ENCODE results near the gene PLEKHG1.

The PLEKHG1 gene

DNA sequence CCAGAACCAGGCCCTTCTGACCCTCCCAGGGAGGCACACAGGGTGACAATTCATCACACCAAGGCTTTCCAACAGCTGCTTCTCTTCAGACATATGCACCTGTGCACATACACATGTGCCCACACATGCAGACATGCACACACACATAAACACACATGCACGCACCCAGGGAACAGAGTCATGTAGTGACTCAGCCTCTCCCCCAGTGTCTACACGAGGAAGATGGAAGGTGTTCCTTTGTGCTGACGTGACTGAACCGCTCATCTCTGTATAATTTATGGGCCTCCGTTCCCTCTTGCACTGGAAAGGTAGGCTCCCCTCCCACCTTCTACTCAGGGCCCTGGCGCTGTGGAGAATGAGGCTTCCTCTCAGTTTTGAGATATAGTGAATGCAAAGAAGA, 23.8 kb upstream of the PLEKHG1 start:
- WGBS (ENCODE audit: extremely low coverage, insufficient coverage, insufficient read length): no CpG with 5 or more reads among the region's 6 CpGs

GRCh38 chr6:150576651-150577226, 22.9 kb upstream of the PLEKHG1 start:
- Histone ChIP-seq H2AK5ac (ENCODE audit: low read length) (no peak overlapping the region), H3K14ac (ENCODE audit: low read length) (no peak overlapping the region), H3K27ac (ENCODE audit: low read depth, low read length) (no peak overlapping the region), H3K4me3 (ENCODE audit: low read depth, low read length) (no peak overlapping the region), H4K91ac (ENCODE audit: low read depth, low read length) (no peak overlapping the region), H2BK120ac (ENCODE audit: insufficient read depth, low read length, poor library complexity) (no peak overlapping the region), H3K4me2 (ENCODE audit: low read length) (no peak overlapping the region), H4K12ac (ENCODE audit: low read depth, low read length) (no peak overlapping the region), H4K8ac (ENCODE audit: low read depth, low read length) (no peak overlapping the region), H2BK12ac (ENCODE audit: low read length) (no peak overlapping the region), H3K79me1 (ENCODE audit: low read length) (no peaks in the 10 kb centered on the region), H3K18ac (ENCODE audit: low read length) (no peak overlapping the region), H3K9ac (ENCODE audit: low read length) (no peak overlapping the region), H3K4me1 (ENCODE audit: control insufficient read depth in 1 of 2, insufficient read depth in 2 of 2, low read length in 2 of 2) (peaks cover 3 to 6% of the 10 kb centered on the region in 2 experiments), H3K27me3 (ENCODE audit: insufficient read depth, low read length) (no peaks in the 10 kb centered on the region), H3K9me3 (ENCODE audit: insufficient read depth, low read depth, low read length) (no peaks in the 10 kb centered on the region), H2AFZ (ENCODE audit: insufficient read depth, low read length, poor library complexity) (no peak overlapping the region), H3K79me2 (ENCODE audit: control insufficient read depth, insufficient read depth, low read length, poor library complexity) (no peaks in the 10 kb centered on the region), H3K23ac (ENCODE audit: low read length) (no peak overlapping the region), H2BK5ac (ENCODE audit: low read depth, low read length, poor library complexity) (no peak overlapping the region), H3K4ac (ENCODE audit: low read depth, low read length) (no peak overlapping the region), H3K36me3 (ENCODE audit: control insufficient read depth in 1 of 2, insufficient read depth in 2 of 2, low read length in 2 of 2) (no peaks in the 10 kb centered on the region)
- WGBS (ENCODE audit: extremely low coverage, insufficient coverage, insufficient read length): no CpG with 5 or more reads among the region's 15 CpGs
- no peak for DNase-seq

More for the DNA sequence above, 23.8 kb upstream of the PLEKHG1 start:
- no peak overlapping the region for H4K91ac ChIP-seq (ENCODE audit: low read depth, low read length)
- no peak overlapping the region for H2AK5ac ChIP-seq (ENCODE audit: low read length)
- H3K9me3 ChIP-seq (ENCODE audit: insufficient read depth, low read depth, low read length): no peaks in the 10 kb centered on the region
- peaks cover 3 to 6% of the 10 kb centered on the region in 2 experiments for H3K4me1 ChIP-seq (ENCODE audit: control insufficient read depth in 1 of 2, insufficient read depth in 2 of 2, low read length in 2 of 2)
- H3K23ac ChIP-seq (ENCODE audit: low read length): no peak overlapping the region
- no peak overlapping the region for H2BK5ac ChIP-seq (ENCODE audit: low read depth, low read length, poor library complexity)
- H3K79me1 ChIP-seq (ENCODE audit: low read length): no peaks in the 10 kb centered on the region
- no peak overlapping the region for H3K4me3 ChIP-seq (ENCODE audit: low read depth, low read length)
- no peak overlapping the region for H3K9ac ChIP-seq (ENCODE audit: low read length)
- H3K18ac ChIP-seq (ENCODE audit: low read length): no peak overlapping the region
- H2BK12ac ChIP-seq (ENCODE audit: low read length): no peak overlapping the region
- no peaks in the 10 kb centered on the region for H3K27me3 ChIP-seq (ENCODE audit: insufficient read depth, low read length)
- H3K27ac ChIP-seq (ENCODE audit: low read depth, low read length): no peak overlapping the region
- no peaks in the 10 kb centered on the region for H3K36me3 ChIP-seq (ENCODE audit: control insufficient read depth in 1 of 2, insufficient read depth in 2 of 2, low read length in 2 of 2)
- H2AFZ ChIP-seq (ENCODE audit: insufficient read depth, low read length, poor library complexity): no peak overlapping the region
- DNase-seq: no peak
- H3K79me2 ChIP-seq (ENCODE audit: control insufficient read depth, insufficient read depth, low read length, poor library complexity): no peaks in the 10 kb centered on the region
- no peak overlapping the region for H3K4me2 ChIP-seq (ENCODE audit: low read length)
- no peak overlapping the region for H3K4ac ChIP-seq (ENCODE audit: low read depth, low read length)
- no peak overlapping the region for H2BK120ac ChIP-seq (ENCODE audit: insufficient read depth, low read length, poor library complexity)
- no peak overlapping the region for H4K12ac ChIP-seq (ENCODE audit: low read depth, low read length)
- H4K8ac ChIP-seq (ENCODE audit: low read depth, low read length): no peak overlapping the region
- no peak overlapping the region for H3K14ac ChIP-seq (ENCODE audit: low read length)

DNA sequence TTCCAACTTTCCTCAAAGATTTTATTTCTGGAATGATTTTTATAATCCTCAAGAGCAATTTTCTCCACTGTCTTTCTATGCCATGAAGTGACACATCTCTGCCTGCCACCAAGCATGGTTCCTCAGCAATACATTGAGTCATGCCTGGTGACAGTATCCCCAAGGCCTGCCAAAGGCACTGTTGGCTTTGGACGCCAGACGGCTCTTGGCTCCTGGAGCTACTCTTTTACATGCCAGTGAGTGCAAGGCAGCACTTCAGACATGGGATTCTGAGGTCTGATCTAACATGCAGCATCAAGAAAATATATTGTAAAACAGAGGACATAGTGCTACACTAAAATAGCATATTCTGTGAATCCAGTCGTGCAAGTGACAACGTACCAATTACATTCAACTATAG, 20.1 kb upstream of the PLEKHG1 start:
- H3K27ac ChIP-seq (ENCODE audit: low read depth, low read length): no peak overlapping the region
- H2AK5ac ChIP-seq (ENCODE audit: low read length): no peak overlapping the region
- H3K4me3 ChIP-seq (ENCODE audit: low read depth, low read length): no peak overlapping the region
- H2AFZ ChIP-seq (ENCODE audit: insufficient read depth, low read length, poor library complexity): no peak overlapping the region
- no peak overlapping the region for H3K23ac ChIP-seq (ENCODE audit: low read length)
- no peaks in the 10 kb centered on the region for H3K79me1 ChIP-seq (ENCODE audit: low read length)
- H3K4ac ChIP-seq (ENCODE audit: low read depth, low read length): no peak overlapping the region
- no peaks in the 10 kb centered on the region for H3K4me1 ChIP-seq (ENCODE audit: control insufficient read depth in 1 of 2, insufficient read depth in 2 of 2, low read length in 2 of 2)
- H2BK5ac ChIP-seq (ENCODE audit: low read depth, low read length, poor library complexity): no peak overlapping the region
- H3K27me3 ChIP-seq (ENCODE audit: insufficient read depth, low read length): no peaks in the 10 kb centered on the region
- no peaks in the 10 kb centered on the region for H3K36me3 ChIP-seq (ENCODE audit: control insufficient read depth in 1 of 2, insufficient read depth in 2 of 2, low read length in 2 of 2)
- no peak overlapping the region for H3K14ac ChIP-seq (ENCODE audit: low read length)
- no peak overlapping the region for H3K18ac ChIP-seq (ENCODE audit: low read length)
- no peak overlapping the region for H3K9ac ChIP-seq (ENCODE audit: low read length)
- no peak overlapping the region for H4K12ac ChIP-seq (ENCODE audit: low read depth, low read length)
- H4K8ac ChIP-seq (ENCODE audit: low read depth, low read length): no peak overlapping the region
- H3K9me3 ChIP-seq (ENCODE audit: insufficient read depth, low read depth, low read length): no peaks in the 10 kb centered on the region
- no peak overlapping the region for H3K4me2 ChIP-seq (ENCODE audit: low read length)
- no peaks in the 10 kb centered on the region for H3K79me2 ChIP-seq (ENCODE audit: control insufficient read depth, insufficient read depth, low read length, poor library complexity)
- no CpG with 5 or more reads among the region's 4 CpGs for WGBS (ENCODE audit: extremely low coverage, insufficient coverage, insufficient read length)
- H4K91ac ChIP-seq (ENCODE audit: low read depth, low read length): no peak overlapping the region
- H2BK12ac ChIP-seq (ENCODE audit: low read length): no peak overlapping the region
- no peak for DNase-seq
- H2BK120ac ChIP-seq (ENCODE audit: insufficient read depth, low read length, poor library complexity): no peak overlapping the region

DNA sequence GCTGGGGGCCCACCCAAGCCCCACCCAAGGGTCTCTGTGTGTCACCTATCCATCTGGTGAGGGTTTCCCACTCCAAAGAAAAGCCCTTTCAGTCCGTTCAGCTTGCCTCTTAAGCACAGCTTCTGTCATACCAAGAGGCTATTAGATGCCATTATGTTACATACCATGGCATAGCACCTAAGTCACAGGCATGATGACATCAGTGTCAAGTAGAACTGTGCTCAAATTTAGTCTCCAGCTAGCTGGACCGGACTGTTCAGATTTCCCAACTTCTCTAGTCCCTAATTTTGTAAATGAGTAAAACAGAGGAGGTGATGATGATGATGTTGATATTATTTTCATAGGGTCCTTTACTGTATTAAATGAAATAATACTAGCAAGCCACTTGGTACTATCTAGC, 19.2 kb upstream of the PLEKHG1 start:
- no peak overlapping the region for H3K9ac ChIP-seq (ENCODE audit: low read length)

More for the DNA sequence above, 19.2 kb upstream of the PLEKHG1 start:
- H3K4me2 ChIP-seq (ENCODE audit: low read length): no peak overlapping the region
- no peak overlapping the region for H4K8ac ChIP-seq (ENCODE audit: low read depth, low read length)
- no peak overlapping the region for H4K12ac ChIP-seq (ENCODE audit: low read depth, low read length)
- DNase-seq: peak in 1 of 2 donors; percentile 58
- no peak overlapping the region for H3K4me3 ChIP-seq (ENCODE audit: low read depth, low read length)
- H3K36me3 ChIP-seq (ENCODE audit: control insufficient read depth in 1 of 2, insufficient read depth in 2 of 2, low read length in 2 of 2): no peaks in the 10 kb centered on the region
- H3K23ac ChIP-seq (ENCODE audit: low read length): no peak overlapping the region
- H2BK120ac ChIP-seq (ENCODE audit: insufficient read depth, low read length, poor library complexity): no peak overlapping the region
- H3K9me3 ChIP-seq (ENCODE audit: insufficient read depth, low read depth, low read length): no peaks in the 10 kb centered on the region
- H3K79me2 ChIP-seq (ENCODE audit: control insufficient read depth, insufficient read depth, low read length, poor library complexity): no peaks in the 10 kb centered on the region
- H3K4ac ChIP-seq (ENCODE audit: low read depth, low read length): no peak overlapping the region
- H3K14ac ChIP-seq (ENCODE audit: low read length): no peak overlapping the region
- H3K79me1 ChIP-seq (ENCODE audit: low read length): no peaks in the 10 kb centered on the region
- H3K4me1 ChIP-seq (ENCODE audit: control insufficient read depth in 1 of 2, insufficient read depth in 2 of 2, low read length in 2 of 2): no peaks in the 10 kb centered on the region
- H2AFZ ChIP-seq (ENCODE audit: insufficient read depth, low read length, poor library complexity): no peak overlapping the region
- no peak overlapping the region for H3K18ac ChIP-seq (ENCODE audit: low read length)
- no CpG with 5 or more reads among the region's 2 CpGs for WGBS (ENCODE audit: extremely low coverage, insufficient coverage, insufficient read length)
- H3K27ac ChIP-seq (ENCODE audit: low read depth, low read length): no peak overlapping the region
- no peak overlapping the region for H2BK5ac ChIP-seq (ENCODE audit: low read depth, low read length, poor library complexity)
- H4K91ac ChIP-seq (ENCODE audit: low read depth, low read length): no peak overlapping the region
- no peak overlapping the region for H2BK12ac ChIP-seq (ENCODE audit: low read length)
- H3K27me3 ChIP-seq (ENCODE audit: insufficient read depth, low read length): no peaks in the 10 kb centered on the region
- H2AK5ac ChIP-seq (ENCODE audit: low read length): no peak overlapping the region
